Astrocyte of the cerebellum (primary cell): ENCODE data around the gene FAM131A.

Experiments used
- DNase-seq: peaks from one replicate; pipeline ENCODE4 v3.0.0-alpha.2; 2011; ENCODE audit warnings: low read depth
- H3K4me3 ChIP-seq: 2 replicates; pipeline ENCODE4 v1.5.1; 2011; ENCODE audit warnings: mild to moderate bottlenecking, low read depth, low read length, moderate library complexity
- in situ Hi-C: cut with HindIII; loops from 2 replicates; pipeline ENCODE4 v1.10.0; 2017; ENCODE audit warnings: low sequenced_read_pairs
- TF ChIP-seq, protein P1 (sequence below): IDR thresholded peaks from 2 replicates; pipeline ENCODE4 v1.5.1; 2012; ENCODE audit warnings: low read length, low read depth, moderate library complexity, mild to moderate bottlenecking; ENCODE audit errors: missing control alignments

Gene FAM131A, protein sequence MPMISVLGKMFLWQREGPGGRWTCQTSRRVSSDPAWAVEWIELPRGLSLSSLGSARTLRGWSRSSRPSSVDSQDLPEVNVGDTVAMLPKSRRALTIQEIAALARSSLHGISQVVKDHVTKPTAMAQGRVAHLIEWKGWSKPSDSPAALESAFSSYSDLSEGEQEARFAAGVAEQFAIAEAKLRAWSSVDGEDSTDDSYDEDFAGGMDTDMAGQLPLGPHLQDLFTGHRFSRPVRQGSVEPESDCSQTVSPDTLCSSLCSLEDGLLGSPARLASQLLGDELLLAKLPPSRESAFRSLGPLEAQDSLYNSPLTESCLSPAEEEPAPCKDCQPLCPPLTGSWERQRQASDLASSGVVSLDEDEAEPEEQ

DNA sequence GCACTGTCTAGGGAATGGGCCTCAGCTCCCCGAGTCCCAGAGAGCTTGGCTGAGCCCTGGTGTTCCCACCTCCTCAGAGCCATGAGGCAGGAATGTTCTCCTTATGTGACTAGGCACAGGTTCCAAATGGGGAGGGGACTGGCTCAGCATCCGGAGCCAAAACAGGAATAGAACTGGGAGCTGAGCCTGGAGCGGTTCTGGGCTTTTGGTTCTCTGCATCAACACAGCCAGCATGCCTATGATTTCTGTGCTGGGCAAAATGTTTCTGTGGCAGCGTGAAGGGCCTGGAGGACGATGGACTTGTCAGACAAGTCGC is at the start of gene FAM131A:
Gene FAM131A, plus strand, starts transcription at position 202 of the 316 bp plus-strand sequence. Its CDS starts 31 bp downstream, at position 233.
- TF ChIP-seq, protein P1, sequence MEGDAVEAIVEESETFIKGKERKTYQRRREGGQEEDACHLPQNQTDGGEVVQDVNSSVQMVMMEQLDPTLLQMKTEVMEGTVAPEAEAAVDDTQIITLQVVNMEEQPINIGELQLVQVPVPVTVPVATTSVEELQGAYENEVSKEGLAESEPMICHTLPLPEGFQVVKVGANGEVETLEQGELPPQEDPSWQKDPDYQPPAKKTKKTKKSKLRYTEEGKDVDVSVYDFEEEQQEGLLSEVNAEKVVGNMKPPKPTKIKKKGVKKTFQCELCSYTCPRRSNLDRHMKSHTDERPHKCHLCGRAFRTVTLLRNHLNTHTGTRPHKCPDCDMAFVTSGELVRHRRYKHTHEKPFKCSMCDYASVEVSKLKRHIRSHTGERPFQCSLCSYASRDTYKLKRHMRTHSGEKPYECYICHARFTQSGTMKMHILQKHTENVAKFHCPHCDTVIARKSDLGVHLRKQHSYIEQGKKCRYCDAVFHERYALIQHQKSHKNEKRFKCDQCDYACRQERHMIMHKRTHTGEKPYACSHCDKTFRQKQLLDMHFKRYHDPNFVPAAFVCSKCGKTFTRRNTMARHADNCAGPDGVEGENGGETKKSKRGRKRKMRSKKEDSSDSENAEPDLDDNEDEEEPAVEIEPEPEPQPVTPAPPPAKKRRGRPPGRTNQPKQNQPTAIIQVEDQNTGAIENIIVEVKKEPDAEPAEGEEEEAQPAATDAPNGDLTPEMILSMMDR, result no peak
- DNase-seq, result no peak
- peak within 1 kb of the TSS; percentile 57 for H3K4me3 ChIP-seq
- in situ Hi-C loops, result no loop called here

DNA sequence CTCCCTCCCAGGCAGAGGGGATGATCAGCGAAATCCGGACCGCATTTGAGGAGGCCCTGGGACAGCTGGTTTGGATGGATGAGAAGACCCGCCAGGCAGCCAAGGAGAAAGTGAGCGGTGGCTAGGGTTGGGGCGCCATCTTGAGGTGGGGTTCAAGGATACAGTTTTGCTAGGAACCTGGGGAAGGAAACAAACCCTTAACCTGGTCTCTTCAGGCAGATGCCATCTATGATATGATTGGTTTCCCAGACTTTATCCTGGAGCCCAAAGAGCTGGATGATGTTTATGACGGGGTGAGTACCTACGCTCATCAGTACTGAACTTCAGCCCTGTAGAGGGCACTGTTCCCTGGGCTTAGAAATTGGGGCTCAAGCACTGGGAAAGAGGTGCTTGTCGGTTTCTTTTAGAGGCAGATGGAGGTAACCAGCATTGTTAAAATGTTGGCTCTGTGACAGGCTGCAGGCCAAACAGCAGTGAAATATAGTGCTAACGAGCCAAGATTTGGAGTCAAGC is 47.9 kb upstream of the FAM131A start:
- no peak for DNase-seq
- no peak overlapping the region for H3K4me3 ChIP-seq
- TF ChIP-seq, protein P1, result peak; percentile 73
- in situ Hi-C loops, result no loop called here

DNA sequence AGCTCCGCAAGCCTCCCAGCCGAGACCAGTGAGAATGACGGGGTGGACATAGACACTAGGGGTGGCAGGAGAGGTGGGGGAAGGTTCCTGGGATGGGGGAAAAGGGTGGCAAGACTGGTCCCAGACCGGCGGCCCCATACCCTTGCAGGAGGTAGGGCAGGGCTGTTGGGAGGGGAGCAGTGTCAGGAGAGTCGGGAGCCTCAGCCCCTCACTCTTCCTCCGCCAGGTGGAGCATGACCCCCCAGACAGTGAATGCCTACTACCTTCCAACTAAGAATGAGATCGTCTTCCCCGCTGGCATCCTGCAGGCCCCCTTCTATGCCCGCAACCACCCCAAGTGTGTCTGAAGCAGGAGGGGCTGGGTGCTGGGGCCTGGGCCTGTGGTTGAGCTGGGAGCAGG is 47.1 kb upstream of the FAM131A start:
- no peak for DNase-seq
- in situ Hi-C loops, result no loop called here
- TF ChIP-seq, protein P1, result no peak
- no peak overlapping the region for H3K4me3 ChIP-seq

DNA sequence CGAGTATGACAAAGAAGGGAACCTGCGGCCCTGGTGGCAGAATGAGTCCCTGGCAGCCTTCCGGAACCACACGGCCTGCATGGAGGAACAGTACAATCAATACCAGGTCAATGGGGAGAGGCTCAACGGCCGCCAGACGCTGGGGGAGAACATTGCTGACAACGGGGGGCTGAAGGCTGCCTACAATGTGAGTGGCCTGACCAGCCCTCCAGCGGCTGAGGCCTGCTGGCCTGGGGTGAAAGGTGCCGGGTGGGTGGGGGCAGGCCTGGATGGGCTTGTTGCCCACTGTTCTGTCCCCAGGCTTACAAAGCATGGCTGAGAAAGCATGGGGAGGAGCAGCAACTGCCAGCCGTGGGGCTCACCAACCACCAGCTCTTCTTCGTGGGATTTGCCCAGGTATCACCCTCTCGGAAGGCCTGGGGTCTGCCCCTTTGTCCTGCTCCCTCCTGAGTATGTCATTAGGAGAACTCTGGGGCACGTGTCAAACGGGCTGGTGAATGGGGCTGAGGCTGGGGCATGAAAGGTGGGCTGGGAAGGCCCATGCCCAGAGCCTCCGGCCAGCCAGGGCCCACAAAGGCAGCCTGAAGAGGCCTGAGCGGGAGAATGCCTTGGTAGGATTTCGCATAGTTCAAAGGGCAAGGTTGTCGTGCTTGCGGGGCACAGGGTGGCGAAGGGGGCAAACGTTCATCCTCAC is 46.2 kb upstream of the FAM131A start:
- TF ChIP-seq, protein P1, result no peak
- DNase-seq, result no peak
- H3K4me3 ChIP-seq, result no peak overlapping the region
- in situ Hi-C loops, result no loop called here

DNA sequence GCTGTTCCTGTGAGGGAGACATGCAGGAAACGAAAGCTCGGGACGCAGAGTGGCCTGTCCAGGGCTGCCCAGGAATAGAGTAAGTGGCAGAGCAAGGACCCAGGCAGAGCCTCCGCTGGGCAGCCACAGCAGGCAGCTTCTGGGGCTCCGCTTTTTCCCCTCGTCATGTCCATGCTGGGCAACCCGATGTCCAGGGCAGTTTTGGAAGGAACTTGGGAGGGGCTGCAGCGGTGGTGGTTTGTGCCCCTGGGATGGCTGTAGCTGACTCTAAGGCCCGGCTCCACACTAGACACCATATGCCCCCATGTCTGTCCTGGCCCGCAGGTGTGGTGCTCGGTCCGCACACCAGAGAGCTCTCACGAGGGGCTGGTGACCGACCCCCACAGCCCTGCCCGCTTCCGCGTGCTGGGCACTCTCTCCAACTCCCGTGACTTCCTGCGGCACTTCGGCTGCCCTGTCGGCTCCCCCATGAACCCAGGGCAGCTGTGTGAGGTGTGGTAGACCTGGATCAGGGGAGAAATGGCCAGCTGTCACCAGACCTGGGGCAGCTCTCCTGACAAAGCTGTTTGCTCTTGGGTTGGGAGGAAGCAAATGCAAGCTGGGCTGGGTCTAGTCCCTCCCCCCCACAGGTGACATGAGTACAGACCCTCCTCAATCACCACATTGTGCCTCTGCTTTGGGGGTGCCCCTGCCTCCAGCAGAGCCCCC is 45.5 kb upstream of the FAM131A start:
- TF ChIP-seq, protein P1, result no peak
- in situ Hi-C loops, result no loop called here
- DNase-seq, result no peak
- no peak overlapping the region for H3K4me3 ChIP-seq

DNA sequence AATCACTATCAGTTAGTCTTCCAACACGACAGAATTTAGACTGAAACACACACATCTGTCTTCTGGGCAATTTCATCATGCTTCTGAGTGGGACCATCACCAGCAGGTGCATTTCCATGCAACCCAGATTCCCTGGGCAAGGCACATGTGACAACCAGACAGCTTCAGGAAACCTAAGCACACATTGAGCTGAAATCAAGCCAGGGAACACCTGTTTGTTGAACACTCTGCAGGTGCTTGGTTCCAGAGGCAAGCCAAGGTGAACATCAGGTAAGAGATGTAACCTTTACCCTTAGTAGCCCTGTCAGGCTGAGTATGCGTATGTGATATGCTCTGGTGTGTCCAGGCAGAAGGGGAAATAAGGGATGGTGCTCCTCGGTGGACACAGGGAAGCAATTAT is 41.6 kb upstream of the FAM131A start:
- in situ Hi-C loops, result no loop called here
- H3K4me3 ChIP-seq, result no peak overlapping the region
- no peak for DNase-seq
- TF ChIP-seq, protein P1, result no peak
